Heart left ventricle (tissue), 16 donors: Measurements from ENCODE around the gene KRTAP22-1. TPM values are rescaled to one million over a fixed set of nuclear protein-coding genes. Genes with fewer than 3 reads are reported as not detected.

Experiments
- ATAC-seq, 4 donors: fragments of 200-7000 bp; cut with Tn5 transposase; one replicate each; pipeline ENCODE4 v1.9.1; 2020 to 2022; ENCODE audit warnings: moderate library complexity in 4 of 4, mild to moderate bottlenecking in 3 of 4, moderate number of reproducible peaks in 1 of 4
- DNase-seq, 5 donors: peaks; one replicate each; pipeline ENCODE4 v3.0.0-alpha.2; 2020
- H3K27ac ChIP-seq, 12 donors: fragments of 200-600 bp; sonication (generic) in 4 of 12; one replicate each; pipeline versions ENCODE4 v1.5.0 to v1.8.0; 2016 to 2022; ENCODE audit warnings: mild to moderate bottlenecking in 2 of 12
- H3K27me3 ChIP-seq, 9 donors: fragments of 200-600 bp; sonication (generic) in 2 of 9; one replicate each; pipeline versions ENCODE4 v1.5.1 to v1.8.0; 2016 to 2022; ENCODE audit warnings: mild to moderate bottlenecking in 3 of 9
- H3K36me3 ChIP-seq, 9 donors: fragments of 200-600 bp; sonication (generic) in 2 of 9; one replicate each; pipeline versions ENCODE4 v1.5.0 to v1.8.0; 2018 to 2022; ENCODE audit warnings: mild to moderate bottlenecking in 2 of 9
- H3K4me1 ChIP-seq, 12 donors: fragments of 200-600 bp; sonication (generic) in 4 of 12; one replicate each; pipeline versions ENCODE4 v1.5.0 to v1.8.0; 2016 to 2022; ENCODE audit warnings: mild to moderate bottlenecking in 3 of 12
- H3K4me3 ChIP-seq, 12 donors: fragments of 200-600 bp; sonication (generic) in 4 of 12; one replicate each; pipeline versions ENCODE4 v1.5.0 to v1.8.0; 2017 to 2022; ENCODE audit warnings: mild to moderate bottlenecking in 9 of 12, moderate library complexity in 4 of 12
- H3K9me3 ChIP-seq, 12 donors: fragments of 200-600 bp; sonication (generic) in 4 of 12; one replicate each; pipeline versions ENCODE4 v1.5.0 to v1.8.0; 2016 to 2022; ENCODE audit warnings: mild to moderate bottlenecking in 1 of 12
- CTCF ChIP-seq, 12 donors: fragments of 200-600 bp; sonication (generic) in 4 of 12; IDR thresholded peaks; one replicate each; pipeline versions ENCODE4 v1.5.0 to v1.8.0; 2018 to 2022; ENCODE audit warnings: antibody characterized with exemption in 12 of 12, mild to moderate bottlenecking in 5 of 12
- POLR2A ChIP-seq, 2 donors: fragments of 450-650 bp; IDR thresholded peaks; one replicate each; pipeline ENCODE4 v1.6.1; 2017; ENCODE audit warnings: antibody characterized with exemption in 2 of 2, mild to moderate bottlenecking in 2 of 2, moderate library complexity in 2 of 2
- WGBS, 4 donors: extraction: QIAGEN DNeasy Blood & Tissue Kit in 2 of 4; methylation state at CpG; one replicate each; pipeline versions ENCODE4 v1.1.5 to v1.1.7; 2013 to 2018; 5-methylcytosine and 5-hydroxymethylcytosine counted together
- intact Hi-C, 10 donors: fragments of 100-400 bp; cut with DNase I; formaldehyde crosslinking; loops; one replicate each; pipeline versions ENCODE4 v1.11.1 to v1.14.2; 2022
- polyA plus RNA-seq, 2 donors: library from polyadenylated mRNA; stranded (reverse); fragments of 200-250 nt; gene quantifications; one replicate each; pipeline ENCODE4 v1.2.3, GENCODE V29; 2013
- total RNA-seq, 9 donors: library from RNA; depleted of rRNA in 2 of 9; stranded (reverse); fragments of >200 nt in 2 of 9; fragmentation: NEBNext Ultra II Directional in 3 of 9; extraction: Animal tissue kit (Norgen Biotek cat#: 25700) in 3 of 9; gene quantifications; one replicate each; pipeline versions ENCODE4 v1.1.0 to v1.2.4, GENCODE V29; 2016 to 2023
- donor health status: ischemic (EF 13 %, LVEDD 7.1; RV severe dilation, severe dysfunction).
- donor health status: healthy with polysubstance abuse.
- donor health status: DM: no; HTN: yes; CAD: no.
- donor health status: DM: no; HTN: no; CAD: no.
- donor health status: ischemic (EF 25% LVEDD 6.9; RV normal size, moderate dysfunction).
- donor health status: ischemic (EF 25% LVEDD 5.7; RV mildly dilated, moderate dysfunction).
- donor health status: healthy.
- donor health status: DM: yes; HTN: yes; CAD: no.
- donor health status: ischemic (EF 35%, LVEDD 5.7; RV mildly dilated, moderate dysfunction).
- donor health status: nonischemic (EF 11% LVEDD 7.7; RV severe dilation, severe dysfunction).
- donor health status: DM: yes; HTN: yes; CAD: no.
- donor health status: PGD.
- donor health status: ischemic (EF 29% LVEDD 5.4; RV normal size, mild dysfunction).
- donor health status: nonischemic (EF 23%, LVEDD 6.1; RV moderate dilation, normal function).

Gene KRTAP22-1
- total and polyA plus RNA-seq, 11 donors: not detected

- no peak for TF ChIP-seq CTCF (IDR thresholded peaks at IDR 0.05)
- TF ChIP-seq POLR2A (IDR thresholded peaks at IDR 0.05): no peak
- Histone ChIP-seq H3K4me1 (no peaks in the 10 kb centered on the region), H3K27me3 (no peaks in the 10 kb centered on the region), H3K4me3 (no peak within 1 kb of the TSS), H3K36me3 (no peaks in the 10 kb centered on the region), H3K9me3 (no peaks in the 10 kb centered on the region), H3K27ac (no peak within 1 kb of the TSS)
- intact Hi-C loops: no loop called here
- 80 to 84% (median 84%) methylated on average over 2 of the region's 2 CpGs for WGBS, 4 donors
- DNase-seq (no peak), ATAC-seq (no peak)
These were observed 41.7 kb downstream of the KRTAP22-1 start, which contains the start of gene KRTAP20-3 for GRCh38 chr21:30642564-30642963. Gene KRTAP20-3 (plus strand): TSS chr21:30642864.

- Histone ChIP-seq H3K36me3 (no peaks in the 10 kb centered on the region), H3K4me3 (no peak overlapping the region), H3K27me3 (no peaks in the 10 kb centered on the region), H3K27ac (no peak overlapping the region), H3K9me3 (no peaks in the 10 kb centered on the region), H3K4me1 (no peaks in the 10 kb centered on the region)
- TF ChIP-seq POLR2A (IDR thresholded peaks at IDR 0.05) (no peak), CTCF (IDR thresholded peaks at IDR 0.05) (no peak)
- DNase-seq (no peak), ATAC-seq (no peak)
- 77 to 82% (median 77%) methylated on average over 1 of the region's 1 CpG for WGBS, 4 donors
- intact Hi-C loops: no loop called here
These were observed 46.1 kb downstream of the KRTAP22-1 start for GRCh38 chr21:30646904-30647414.

Other genes with a start within 250 kb of the KRTAP22-1 start
- gene KRTAP13-2, start 228.8 kb upstream of the KRTAP22-1 start, total RNA-seq: not detected
- gene KRTAP13-2, start 228.8 kb upstream of the KRTAP22-1 start, polyA plus RNA-seq: not detected
- not detected for gene KRTAP13-1, start 205.1 kb upstream of the KRTAP22-1 start, total RNA-seq
- not detected for gene KRTAP13-1, start 205.1 kb upstream of the KRTAP22-1 start, polyA plus RNA-seq
- not detected for gene KRTAP13-3, start 175.2 kb upstream of the KRTAP22-1 start, total RNA-seq
- not detected for gene KRTAP13-3, start 175.2 kb upstream of the KRTAP22-1 start, polyA plus RNA-seq
- gene KRTAP13-4, start 170.9 kb upstream of the KRTAP22-1 start, total RNA-seq: not detected
- not detected for gene KRTAP13-4, start 170.9 kb upstream of the KRTAP22-1 start, polyA plus RNA-seq
- gene KRTAP15-1, start 160.8 kb upstream of the KRTAP22-1 start, total RNA-seq: not detected
- not detected for gene KRTAP15-1, start 160.8 kb upstream of the KRTAP22-1 start, polyA plus RNA-seq
- not detected for gene KRTAP19-1, start 120.7 kb upstream of the KRTAP22-1 start, total RNA-seq
- gene KRTAP19-1, start 120.7 kb upstream of the KRTAP22-1 start, polyA plus RNA-seq: not detected
- gene KRTAP19-2, start 113.7 kb upstream of the KRTAP22-1 start, total RNA-seq: not detected
- gene KRTAP19-2, start 113.7 kb upstream of the KRTAP22-1 start, polyA plus RNA-seq: not detected
- not detected for gene KRTAP19-3, start 109.1 kb upstream of the KRTAP22-1 start, total RNA-seq
- not detected for gene KRTAP19-3, start 109.1 kb upstream of the KRTAP22-1 start, polyA plus RNA-seq
- not detected for gene KRTAP19-4, start 103.9 kb upstream of the KRTAP22-1 start, total RNA-seq
- gene KRTAP19-4, start 103.9 kb upstream of the KRTAP22-1 start, polyA plus RNA-seq: not detected
- gene KRTAP19-5, start 98.9 kb upstream of the KRTAP22-1 start, total RNA-seq: not detected
- gene KRTAP19-5, start 98.9 kb upstream of the KRTAP22-1 start, polyA plus RNA-seq: not detected
- not detected for gene KRTAP19-6, start 59.2 kb upstream of the KRTAP22-1 start, total RNA-seq
- gene KRTAP19-6, start 59.2 kb upstream of the KRTAP22-1 start, polyA plus RNA-seq: not detected
- gene KRTAP19-7, start 39.8 kb upstream of the KRTAP22-1 start, total RNA-seq: not detected
- not detected for gene KRTAP19-7, start 39.8 kb upstream of the KRTAP22-1 start, polyA plus RNA-seq
- gene KRTAP22-2, start 10.7 kb upstream of the KRTAP22-1 start, total RNA-seq: not detected
- not detected for gene KRTAP22-2, start 10.7 kb upstream of the KRTAP22-1 start, polyA plus RNA-seq
- gene KRTAP6-3, start 8.6 kb upstream of the KRTAP22-1 start, total RNA-seq: not detected
- gene KRTAP6-3, start 8.6 kb upstream of the KRTAP22-1 start, polyA plus RNA-seq: not detected
- gene KRTAP6-2, start 2.2 kb upstream of the KRTAP22-1 start, total RNA-seq: not detected
- not detected for gene KRTAP6-2, start 2.2 kb upstream of the KRTAP22-1 start, polyA plus RNA-seq
- not detected for gene KRTAP6-1, start 12.8 kb downstream of the KRTAP22-1 start, total RNA-seq
- not detected for gene KRTAP6-1, start 12.8 kb downstream of the KRTAP22-1 start, polyA plus RNA-seq
- not detected for gene KRTAP20-1, start 15.3 kb downstream of the KRTAP22-1 start, total RNA-seq
- gene KRTAP20-1, start 15.3 kb downstream of the KRTAP22-1 start, polyA plus RNA-seq: not detected
- gene KRTAP20-4, start 19.5 kb downstream of the KRTAP22-1 start, total RNA-seq: not detected
- gene KRTAP20-4, start 19.5 kb downstream of the KRTAP22-1 start, polyA plus RNA-seq: not detected
- not detected for gene KRTAP20-2, start 34.1 kb downstream of the KRTAP22-1 start, total RNA-seq
- gene KRTAP20-2, start 34.1 kb downstream of the KRTAP22-1 start, polyA plus RNA-seq: not detected
- not detected for gene KRTAP20-3, start 41.8 kb downstream of the KRTAP22-1 start, total RNA-seq
- gene KRTAP20-3, start 41.8 kb downstream of the KRTAP22-1 start, polyA plus RNA-seq: not detected
- not detected for gene KRTAP21-3, start 117.7 kb downstream of the KRTAP22-1 start, total RNA-seq
- gene KRTAP21-3, start 117.7 kb downstream of the KRTAP22-1 start, polyA plus RNA-seq: not detected
- gene KRTAP21-2, start 146.2 kb downstream of the KRTAP22-1 start, total RNA-seq: not detected
- not detected for gene KRTAP21-2, start 146.2 kb downstream of the KRTAP22-1 start, polyA plus RNA-seq
- gene KRTAP21-1, start 154.3 kb downstream of the KRTAP22-1 start, total RNA-seq: not detected
- not detected for gene KRTAP21-1, start 154.3 kb downstream of the KRTAP22-1 start, polyA plus RNA-seq
- not detected for gene KRTAP8-1, start 212.2 kb downstream of the KRTAP22-1 start, total RNA-seq
- not detected for gene KRTAP8-1, start 212.2 kb downstream of the KRTAP22-1 start, polyA plus RNA-seq
- not detected for gene KRTAP7-1, start 228.7 kb downstream of the KRTAP22-1 start, total RNA-seq
- gene KRTAP7-1, start 228.7 kb downstream of the KRTAP22-1 start, polyA plus RNA-seq: not detected